HG03097 (cell line): ENCODE results near the gene RNF126.
"Not testable (repeated sequence)": the region's sequence is repeated elsewhere in the genome, so short reads cannot be mapped to it uniquely, and the experiment has no call there.

ENCODE experiments used
- ATAC-seq: cut with Tn5 transposase; IDR thresholded peaks from one replicate; pipeline ENCODE4 v1.9.1; 2021; ENCODE audit not compliant: unreplicated experiment, low FRiP score

RNF126 gene

DNA sequence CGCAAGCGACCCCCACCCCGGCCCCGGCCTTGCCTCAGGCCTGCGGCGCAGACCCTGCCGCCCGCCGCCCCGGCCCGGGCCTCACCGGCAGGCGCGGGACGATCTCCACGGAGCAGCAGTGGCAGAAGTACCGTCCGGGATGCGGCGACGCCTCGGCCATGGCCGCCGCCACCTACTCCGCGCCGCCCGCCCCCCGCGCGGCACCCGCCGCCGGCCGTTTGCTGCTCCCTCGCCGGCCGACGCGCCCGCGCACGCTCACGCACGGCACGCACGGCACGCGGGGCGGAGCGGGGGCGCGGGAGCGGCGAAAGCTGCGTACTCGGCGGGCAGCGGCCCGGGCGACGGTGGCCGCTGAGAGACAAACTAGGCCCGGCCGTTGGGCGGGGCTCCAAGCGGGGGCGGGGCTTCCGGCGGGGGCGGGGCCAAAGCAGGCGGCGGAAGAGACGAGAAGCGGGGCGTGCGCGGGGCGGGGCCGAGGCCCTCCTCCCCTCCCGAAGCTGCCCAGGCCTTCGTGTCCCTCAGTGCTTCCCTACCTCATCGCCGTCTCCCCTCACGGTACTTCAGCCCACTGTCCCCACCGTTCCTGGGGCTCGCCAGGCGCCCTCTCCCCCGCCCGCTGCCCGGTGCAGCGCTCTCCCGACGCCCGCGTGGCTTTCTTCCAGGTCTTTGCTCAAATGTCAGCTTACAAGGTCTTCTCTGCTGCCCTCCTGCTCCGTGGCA lies at the start of gene RNF126:
Gene RNF126, minus strand, starts transcription at position 253 of the 720 bp plus-strand sequence. Its CDS starts 93 bp downstream, at position 160.
- ATAC-seq, result peak; percentile 55

DNA sequence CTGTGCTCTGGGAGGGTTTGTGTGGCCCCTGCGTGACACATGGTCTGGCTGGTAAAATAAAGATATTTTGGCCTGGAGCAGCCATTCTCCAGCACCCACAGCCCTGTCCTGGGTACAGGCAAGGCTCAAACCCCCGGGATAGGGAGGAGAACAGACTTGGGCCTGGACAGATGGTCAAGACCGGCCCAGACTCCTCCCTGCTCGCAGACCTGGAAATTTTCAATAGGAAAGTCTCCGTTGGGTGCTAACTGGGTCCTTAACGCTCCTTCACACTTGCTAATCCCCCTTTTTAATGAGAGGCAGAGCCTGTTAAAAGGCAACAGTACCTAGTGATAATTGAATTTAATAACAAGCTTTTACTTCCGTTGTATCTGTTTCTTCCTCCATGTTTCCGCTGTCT lies 48.2 kb upstream of the RNF126 start:
- no peak for ATAC-seq

DNA sequence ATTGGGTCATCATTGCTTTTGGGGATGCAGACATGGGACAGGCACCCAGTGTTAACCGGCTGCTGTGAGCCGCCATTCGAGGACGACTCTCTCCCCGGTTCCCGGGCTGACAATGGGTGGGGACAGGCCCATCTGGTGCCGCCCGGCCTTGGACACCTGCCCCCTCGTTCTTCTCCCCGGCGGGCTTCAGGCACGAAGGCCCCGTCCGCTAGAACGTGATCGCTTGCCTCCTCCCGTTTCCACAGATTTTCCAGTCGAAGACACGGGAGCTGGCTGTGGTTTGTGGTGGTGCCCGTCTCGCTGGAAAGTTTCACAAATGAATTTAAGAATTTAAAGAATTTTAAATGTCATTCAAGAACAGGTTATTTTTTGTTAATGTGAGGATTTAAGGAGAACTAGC lies 47.8 kb upstream of the RNF126 start:
- ATAC-seq, result no peak

DNA sequence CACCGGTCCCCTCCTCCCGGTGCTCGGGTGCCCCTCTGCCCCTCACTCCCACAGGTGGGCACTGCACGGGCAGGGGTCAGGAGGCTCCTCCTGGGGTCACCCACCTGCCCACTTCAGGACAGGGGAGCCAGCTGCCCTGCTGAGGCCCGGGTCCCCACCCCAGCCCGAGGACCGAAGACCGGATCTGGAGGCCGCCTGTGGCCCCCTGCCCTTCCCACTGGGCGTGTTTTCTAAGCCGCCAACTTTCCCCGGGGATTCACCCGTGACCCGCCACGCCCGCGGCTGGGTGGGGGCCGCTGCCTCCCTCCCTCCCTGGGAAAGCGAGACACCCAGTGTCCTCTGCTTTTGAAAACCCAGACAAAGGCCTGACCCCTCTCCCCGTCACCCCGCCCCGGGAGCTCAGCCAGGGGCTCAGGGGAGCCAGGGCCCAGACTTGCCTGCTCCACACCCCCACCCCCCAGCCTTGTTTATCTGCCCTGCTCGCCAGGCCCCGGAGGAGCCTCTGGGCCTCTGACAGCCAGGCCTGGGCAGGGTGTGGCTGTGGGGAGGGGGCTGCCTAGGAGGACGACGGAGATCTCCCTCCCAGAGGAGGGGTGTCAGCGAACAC lies 47.1 kb upstream of the RNF126 start:
- no peak for ATAC-seq

DNA sequence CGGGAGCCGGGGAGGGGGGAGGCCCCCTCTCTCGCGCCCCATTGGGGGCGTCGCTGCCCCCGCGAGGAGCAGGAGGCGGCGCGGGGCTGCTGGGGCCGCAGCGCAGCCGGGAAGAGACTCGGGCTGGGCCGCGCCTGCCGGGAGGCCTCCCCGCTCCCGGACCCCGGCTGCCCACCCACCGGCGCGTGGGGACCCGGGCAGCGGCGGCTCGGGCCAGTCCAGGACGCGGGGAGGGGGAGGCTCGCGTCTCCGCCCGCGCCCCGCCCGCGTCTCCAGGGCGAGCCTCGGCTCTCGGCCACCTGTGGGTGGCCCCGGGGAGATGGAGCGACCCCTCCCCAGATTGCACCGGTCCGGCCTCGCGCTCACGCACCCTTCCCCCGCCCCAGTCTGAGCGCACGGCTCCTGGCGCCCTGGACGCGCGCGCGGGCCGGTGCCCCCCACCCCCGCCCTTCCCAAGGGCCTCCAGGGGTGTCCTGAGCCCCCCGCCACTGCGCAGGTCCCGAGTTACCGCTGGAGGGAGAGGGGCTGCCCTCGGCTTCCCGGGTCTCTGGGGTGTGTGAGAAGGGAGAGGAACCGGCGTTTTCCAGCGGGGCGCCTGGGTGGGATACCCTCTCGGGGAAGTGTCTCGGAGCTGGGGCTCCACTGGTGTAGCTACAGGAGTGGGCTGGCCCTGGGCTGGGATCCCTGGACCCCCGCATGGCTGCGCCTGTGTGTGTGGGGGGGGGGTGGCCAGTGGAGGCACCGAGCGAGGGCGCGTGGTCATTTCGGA lies 46.4 kb upstream of the RNF126 start:
- ATAC-seq, result no peak

DNA sequence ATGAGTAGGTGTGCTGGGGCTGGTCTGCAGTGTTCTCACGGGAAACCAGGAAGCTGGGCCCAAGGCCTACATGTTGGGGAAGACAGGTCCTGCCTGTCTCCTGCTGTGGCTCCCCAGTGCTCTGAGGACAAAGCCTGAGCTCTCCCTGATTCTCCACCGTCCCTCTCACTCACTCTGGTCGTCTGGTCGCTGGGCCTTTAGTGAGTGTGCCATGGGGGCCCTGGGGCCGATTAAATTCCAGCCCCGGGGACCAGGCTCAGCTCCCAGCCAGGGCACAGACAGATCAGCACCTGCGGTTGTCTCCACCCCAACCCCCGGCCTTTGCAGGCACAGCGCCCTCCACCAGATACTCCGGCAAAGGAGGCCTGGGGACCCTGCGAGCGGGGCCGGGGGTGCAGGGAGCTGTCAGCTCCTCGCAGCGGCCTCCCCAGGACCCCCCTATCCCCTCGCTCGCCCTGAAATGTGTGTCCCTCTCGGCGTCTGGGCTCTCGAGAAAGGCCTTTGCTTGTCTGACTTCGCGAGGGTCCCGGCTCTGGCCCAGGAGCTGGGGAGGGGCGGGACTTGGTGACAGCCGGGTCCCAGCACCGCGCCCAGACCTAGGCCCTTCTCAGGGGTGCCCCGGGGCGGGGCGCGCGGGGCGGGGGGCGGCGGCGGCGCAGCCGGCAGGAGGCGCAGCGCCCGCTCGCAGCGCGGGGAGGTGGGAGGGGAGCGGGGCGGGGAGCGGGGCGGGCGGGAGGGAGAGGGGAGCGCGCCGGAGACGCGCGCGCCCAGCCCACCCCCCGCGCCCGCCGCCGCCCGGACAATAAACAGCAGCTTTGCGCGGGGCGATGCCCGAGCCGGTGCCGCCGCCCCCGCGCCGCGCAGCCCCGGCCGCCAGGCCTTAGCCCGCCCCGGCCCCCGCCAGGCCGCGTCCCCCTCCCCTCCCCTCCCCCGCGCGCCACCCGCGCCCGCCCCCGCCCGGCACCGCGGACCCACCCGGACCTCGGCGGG lies 45.4 kb upstream of the RNF126 start, which contains the start of gene PALM:
Gene PALM, plus strand, starts transcription at position 782 of the 990 bp plus-strand sequence. CDS start 212 bp downstream, outside the sequence.
- no peak for ATAC-seq

DNA sequence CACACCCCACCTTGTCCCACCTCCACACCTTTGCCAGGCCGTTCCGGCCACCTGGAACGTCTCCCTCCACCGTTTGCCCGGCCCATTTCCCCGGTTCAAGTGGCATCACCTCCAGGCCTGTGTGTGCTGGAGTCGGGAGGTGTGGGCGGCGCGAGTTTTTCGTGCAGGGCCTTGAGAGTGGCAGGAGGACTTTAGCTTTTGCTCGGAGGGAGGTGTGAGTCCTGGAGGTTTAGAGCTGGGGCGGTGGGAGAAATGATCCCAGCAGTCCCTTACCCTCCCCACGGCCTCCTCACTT lies 41.4 kb upstream of the RNF126 start:
- no peak for ATAC-seq

DNA sequence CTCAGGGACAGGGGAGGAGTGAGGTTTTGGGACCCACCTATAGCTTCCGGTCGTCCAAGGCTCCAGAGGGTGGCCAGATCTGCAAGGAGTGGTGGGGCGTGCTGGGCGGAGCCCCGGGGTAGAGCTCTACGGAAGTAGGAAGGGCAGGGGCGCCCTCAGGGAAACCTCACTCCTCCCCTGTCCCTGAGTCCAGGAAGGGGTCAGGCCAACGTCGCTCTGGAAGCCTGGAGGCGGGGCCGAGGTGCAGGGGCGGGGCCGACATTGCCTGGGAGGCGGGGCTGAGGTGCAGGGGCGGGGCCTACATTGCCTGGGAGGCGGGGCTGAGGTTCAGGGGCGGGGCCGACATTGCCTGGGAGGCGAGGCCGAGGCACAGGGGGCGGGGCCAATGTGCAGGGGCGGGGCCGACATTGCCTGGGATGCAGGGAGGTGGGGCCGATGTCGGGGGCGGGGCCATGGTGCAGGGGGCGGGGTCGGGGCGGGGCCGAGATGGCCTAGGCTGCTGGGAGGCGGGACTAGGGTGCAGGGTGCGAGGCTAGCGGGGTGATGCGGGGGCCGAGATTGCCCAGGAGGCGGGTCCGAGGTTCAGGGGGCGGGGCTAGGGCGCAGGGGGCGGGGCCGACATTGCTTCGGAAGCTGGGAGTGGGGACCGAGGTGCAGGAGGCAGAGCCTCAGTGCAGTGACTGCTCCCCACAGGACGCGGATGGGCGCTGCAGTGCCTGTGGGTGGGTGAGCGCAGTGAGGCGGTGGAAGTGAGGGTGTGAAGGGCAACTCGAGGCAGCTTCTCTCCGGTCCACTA lies 40.8 kb upstream of the RNF126 start:
- no peak for ATAC-seq

DNA sequence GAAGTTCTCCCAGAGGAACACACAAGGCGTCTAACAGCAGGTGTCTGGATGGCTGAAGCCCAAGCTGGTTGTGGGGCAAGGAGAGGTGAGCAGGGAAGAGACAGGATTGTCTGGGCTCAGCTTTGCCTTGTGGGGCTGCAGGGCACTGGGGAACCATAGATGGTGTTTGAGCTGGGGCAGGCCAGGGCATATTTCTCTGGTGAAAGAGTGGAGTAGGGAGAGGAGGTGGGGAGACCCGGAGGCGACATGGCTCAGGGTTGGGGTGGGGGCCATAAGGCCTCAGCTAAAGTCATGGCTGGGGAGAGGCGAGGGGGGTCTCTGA lies 40.3 kb upstream of the RNF126 start:
- no peak for ATAC-seq

DNA sequence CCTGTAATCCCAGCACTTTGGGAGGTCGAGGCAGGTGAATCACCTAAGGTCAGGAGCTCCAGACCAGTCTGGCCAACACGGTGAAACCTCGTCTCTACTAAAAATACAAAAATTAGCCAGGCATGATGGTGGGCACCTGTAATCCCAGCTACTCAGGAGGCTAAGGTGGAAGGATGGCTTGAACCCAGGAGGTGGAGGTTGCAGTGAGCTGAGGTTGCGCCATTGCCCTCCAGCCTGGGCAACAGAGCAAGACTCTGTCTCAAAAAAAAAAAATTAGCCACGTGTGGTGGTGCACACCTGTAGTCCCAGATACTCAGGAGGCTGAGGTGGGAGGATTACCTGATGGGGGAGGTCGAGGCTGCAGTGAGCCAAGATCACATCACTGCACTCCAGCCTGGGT lies 39.8 kb upstream of the RNF126 start:
- ATAC-seq, result not testable (repeated sequence)

DNA sequence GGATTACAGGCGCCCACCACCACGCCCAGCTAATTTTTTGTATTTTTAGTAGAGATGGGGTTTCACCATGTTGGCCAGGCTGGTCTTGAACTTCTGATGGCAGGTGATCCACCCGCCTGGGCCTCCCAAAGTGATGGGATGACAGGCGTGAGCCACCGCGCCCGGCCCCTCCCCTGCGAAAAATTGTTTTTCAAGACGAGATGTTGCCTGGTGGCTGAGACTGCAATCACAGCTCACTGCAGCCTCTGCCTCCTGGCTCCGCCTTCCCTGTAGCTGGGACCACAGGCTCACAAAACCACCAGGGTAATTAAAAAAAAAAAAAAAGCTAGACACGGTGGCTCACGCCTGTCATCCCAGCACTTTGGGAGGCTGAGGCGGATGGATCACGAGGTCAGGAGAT lies 36.9 kb upstream of the RNF126 start:
- not testable (repeated sequence) for ATAC-seq

DNA sequence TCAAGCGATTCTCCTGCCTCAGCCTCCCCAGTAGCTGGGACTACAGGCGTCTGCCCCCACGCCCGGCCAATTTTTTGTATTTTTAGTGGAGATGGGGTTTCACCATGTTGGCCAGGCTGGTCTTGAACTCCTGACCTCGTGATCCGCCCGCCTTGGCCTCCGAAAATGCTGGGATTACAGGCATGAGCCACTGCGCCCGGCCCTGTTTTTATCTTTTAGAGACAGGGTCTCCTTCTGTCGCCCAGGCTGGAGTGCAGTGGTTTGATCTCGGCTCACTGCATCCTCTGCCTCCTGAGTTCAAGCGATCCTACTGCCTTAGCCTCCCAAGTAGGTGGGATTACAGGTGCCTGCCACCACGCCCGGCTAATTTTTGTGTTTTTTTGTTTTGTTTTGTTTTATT lies 35.5 kb upstream of the RNF126 start:
- ATAC-seq, result not testable (repeated sequence)

DNA sequence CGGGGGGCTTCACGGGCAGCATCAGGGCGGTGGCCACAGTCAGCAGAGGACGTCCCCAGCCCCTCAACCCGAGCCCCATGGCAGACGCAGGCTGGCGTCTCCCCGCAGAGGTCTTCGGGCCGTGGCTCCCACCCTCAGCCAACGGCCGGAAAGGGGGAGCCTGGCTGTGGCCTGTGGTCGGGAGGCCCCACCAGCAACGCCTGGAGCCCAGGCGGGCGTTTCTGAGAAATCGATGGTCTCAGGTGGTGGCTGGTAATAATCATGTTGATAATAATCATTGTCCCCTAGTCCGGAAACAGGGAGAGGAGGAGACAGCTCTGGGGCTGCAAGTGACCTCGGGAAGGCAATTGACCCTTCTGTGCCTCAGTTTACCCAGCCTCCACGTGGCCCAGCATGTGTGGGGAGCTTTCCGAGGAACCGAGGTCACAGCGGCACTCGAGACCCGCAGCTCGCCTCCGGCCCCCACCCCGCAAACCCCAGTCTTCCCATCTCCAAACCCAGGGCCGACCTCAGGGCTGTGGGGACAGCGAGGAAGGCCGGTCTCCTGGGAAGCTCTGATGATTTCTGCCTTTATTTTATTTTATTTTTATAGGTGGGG lies 32.4 kb upstream of the RNF126 start, which contains the start of gene PRSS57:
Gene PRSS57, minus strand, starts transcription at position 101 of the 598 bp plus-strand sequence. Its CDS starts 22 bp downstream, at position 79.
- ATAC-seq, result no peak

DNA sequence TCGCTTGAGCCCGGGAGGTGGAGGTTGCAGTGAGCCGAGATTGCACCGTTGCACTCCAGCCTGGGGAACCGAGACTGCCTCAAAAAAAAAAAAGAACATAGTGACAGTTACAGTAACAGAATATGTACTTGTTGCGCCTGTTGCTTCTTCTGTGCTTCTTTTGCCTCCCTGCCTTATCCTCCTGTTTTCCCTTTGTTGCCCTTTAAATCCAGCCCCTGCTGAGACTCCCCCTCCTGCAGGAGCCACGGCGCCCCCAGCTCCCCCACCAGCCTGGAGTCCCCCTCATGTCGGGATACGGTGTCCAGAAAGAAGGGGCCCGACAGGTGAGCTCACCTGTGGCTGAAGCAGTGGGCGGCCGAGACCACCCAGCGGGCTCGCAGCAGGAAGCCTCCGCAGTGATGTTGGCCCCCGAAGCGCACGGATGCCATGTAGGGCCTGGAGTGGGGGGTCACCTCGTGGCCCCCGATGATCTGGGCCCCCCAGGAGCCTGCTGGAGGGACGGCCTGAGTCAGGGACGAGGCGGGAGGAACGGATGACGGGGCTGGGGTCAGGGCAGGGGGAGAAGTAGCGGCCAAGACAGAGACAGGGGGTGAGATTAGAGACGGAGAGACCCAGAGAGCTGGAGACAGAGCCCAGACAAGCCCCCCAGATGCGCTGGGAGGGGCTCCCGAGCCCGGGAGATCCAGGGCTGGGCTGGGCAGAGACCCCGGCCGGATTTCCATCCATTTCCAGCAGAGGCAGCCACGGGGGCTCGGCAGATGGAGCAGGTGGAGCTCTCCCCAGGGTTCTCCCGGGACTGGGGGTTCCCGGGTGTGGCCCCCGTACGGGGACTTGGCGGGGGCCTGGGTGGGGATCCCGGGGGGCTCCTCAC lies 31.7 kb upstream of the RNF126 start:
- no peak for ATAC-seq

DNA sequence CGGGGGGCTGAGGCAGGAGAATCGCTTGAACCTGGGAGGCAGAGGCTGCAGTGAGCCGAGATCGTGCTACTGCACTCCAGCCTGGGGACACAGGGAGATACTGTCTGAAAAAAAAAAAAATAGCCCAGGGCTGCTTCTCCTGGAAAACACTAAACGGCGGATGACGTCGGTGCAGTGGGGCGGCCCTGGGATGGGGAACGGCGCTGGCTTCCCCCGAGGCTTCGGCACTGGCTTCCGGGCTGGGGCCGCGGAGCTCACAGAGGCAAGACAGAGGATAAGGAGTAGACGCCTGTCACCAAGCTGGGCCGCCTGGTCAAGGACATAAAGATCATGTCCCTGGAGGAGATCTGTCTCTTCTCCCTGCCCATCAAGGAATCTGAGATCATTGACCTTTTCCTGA lies 27.2 kb upstream of the RNF126 start:
- no peak for ATAC-seq

DNA sequence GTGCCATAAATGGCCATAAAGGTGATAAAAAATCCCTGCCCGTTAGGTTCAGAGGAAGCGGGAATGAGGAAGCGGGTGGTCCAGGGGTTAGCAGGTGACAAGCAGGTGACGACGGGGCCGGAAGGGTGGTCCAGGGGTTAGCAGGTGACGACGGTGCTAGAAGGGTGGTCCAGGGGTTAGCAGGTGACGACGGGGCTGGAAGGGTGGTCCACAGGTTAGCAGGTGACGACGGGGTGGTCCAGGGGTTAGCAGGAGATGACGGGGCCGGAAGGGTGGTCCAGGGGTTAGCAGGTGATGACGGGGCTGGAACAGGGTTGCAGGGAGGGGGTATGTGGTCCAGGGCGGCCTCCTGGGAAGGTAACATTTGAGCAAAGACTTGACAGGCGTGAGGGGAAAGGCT lies 26.0 kb upstream of the RNF126 start:
- no peak for ATAC-seq

DNA sequence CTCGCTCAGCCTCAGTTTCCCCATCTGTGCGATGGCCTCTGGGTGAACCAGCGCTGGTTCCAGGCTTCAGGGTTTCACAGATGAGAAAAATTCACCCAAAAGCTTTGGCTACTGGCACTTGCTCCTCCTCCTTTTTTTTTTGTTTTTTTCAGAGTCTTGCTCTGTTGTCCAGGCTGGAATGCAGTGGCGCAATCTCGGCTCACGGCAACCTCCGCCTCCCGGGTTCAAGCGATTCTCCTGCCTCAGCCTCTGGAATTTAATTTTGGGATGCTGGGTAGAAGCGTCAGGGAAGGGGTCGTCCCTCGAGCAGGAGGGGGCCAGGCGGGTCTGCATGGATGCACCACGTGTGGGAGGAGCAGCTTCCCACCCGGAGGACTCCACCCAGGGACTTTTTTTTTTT lies 25.2 kb upstream of the RNF126 start:
- ATAC-seq, result no peak

DNA sequence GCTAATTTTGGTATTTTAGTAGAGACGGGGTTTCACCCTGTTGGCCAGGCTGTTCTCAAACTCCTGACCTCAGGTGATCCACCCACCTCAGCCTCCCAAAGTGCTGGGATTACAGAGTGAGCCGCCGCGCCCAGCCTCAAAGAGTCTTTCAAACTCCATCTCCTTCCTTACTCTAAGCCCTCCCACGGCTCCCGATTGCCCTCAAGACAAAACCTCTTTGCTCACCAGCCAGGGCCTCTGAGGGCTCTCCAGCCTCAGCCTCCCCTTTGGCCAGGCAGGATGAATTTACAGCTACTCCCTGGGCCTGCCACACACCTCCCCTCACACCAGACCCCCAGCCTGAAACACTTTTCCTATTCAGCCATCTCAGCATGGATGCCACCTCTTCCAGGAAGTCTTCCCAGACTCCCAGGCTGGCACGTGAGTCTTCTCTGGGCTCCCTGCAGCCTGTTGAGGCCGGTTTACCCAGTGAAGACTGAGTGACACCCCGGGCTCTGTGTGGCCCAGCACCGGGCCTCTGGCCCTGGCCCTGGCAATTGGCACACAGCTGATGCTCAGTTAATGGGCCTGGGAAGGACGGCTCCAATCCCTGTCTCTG lies 24.7 kb upstream of the RNF126 start:
- ATAC-seq, result no peak
